LNCaP clone FGC (cell line): Measurements from ENCODE around the gene ATOH8.
"Not testable (repeated sequence)": the region's sequence is repeated elsewhere in the genome, so short reads cannot be mapped to it uniquely, and the experiment has no call there.

Experiments used
- DNase-seq: peaks from one replicate; pipeline ENCODE4 v3.0.0-alpha.2; 2011; ENCODE audit warnings: low read depth
- H3K4me3 ChIP-seq: 2 replicates; pipeline ENCODE4 v1.5.1; 2011; ENCODE audit warnings: mild to moderate bottlenecking, low read depth, low read length, control low read depth
- CTCF ChIP-seq: IDR thresholded peaks from 2 replicates; pipeline ENCODE4 v1.5.1; 2012; ENCODE audit warnings: mild to moderate bottlenecking; ENCODE audit not compliant: control insufficient read depth, insufficient read depth; ENCODE audit errors: extremely low read depth

The ATOH8 gene

GRCh38 chr2:85827879-85828569, 74.2 kb downstream of the ATOH8 start:
- H3K4me3 ChIP-seq, result no peak overlapping the region
- no peak for DNase-seq
- no peak for TF ChIP-seq CTCF

GRCh38 chr2:85828725-85829124, 74.9 kb downstream of the ATOH8 start:
- H3K4me3 ChIP-seq, result no peak overlapping the region
- TF ChIP-seq CTCF, result no peak
- DNase-seq, result no peak

DNA sequence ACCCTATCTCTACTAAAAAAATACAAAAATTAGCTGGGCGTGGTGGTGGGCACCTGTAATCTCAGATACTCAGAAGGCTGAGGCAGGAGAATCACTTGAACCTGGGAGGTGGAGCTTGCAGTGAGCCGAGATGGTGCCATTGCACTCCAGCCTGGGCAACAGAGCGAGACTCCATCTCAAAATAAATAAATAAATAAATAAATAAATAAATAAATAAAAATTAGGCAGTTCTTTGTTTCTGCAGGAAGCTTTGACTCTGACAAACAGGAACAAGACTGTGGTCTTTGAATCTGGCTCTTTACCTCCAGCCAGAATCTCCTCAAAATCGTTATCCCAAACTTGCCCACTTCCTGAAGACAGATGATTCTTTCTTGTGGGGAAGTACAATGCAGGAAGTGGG, 75.6 kb downstream of the ATOH8 start:
- H3K4me3 ChIP-seq, DNase-seq: not testable (repeated sequence)

- no peak overlapping the region for H3K4me3 ChIP-seq
- TF ChIP-seq CTCF, result peak; percentile 19; the same call in 1 of the 2 replicates
- no peak for DNase-seq
Observed at GRCh38 chr2:85830645-85831044, 76.9 kb downstream of the ATOH8 start.

DNA sequence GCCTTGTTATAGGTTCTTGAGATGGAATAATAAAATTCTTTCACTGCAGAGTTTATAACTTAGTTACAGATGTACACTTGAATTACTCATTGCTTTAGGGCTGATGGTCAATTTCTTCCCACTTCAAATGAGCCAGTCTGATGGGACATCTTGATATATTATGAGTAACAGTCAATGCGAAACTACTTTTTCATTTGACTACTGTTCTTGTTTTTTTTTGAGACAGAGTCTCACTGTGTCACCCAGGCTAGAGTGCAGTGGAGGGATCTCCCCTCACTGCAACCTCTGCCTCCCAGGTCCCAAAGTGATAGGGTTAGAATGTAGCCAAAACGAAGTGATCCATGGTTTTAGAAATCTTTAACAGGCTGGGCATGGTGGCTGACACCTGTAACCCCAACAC, 77.9 kb downstream of the ATOH8 start:
- no peak for DNase-seq
- no peak for TF ChIP-seq CTCF

GRCh38 chr2:85834466-85834865, 80.7 kb downstream of the ATOH8 start:
- H3K4me3 ChIP-seq, result no peak overlapping the region
- DNase-seq, result no peak
- no peak for TF ChIP-seq CTCF

More for the DNA sequence above, 77.9 kb downstream of the ATOH8 start:
- no peak overlapping the region for H3K4me3 ChIP-seq
